Smooth muscle cell (in vitro differentiated cells): Measurements from ENCODE around the gene SLC1A2. TPM values are rescaled to one million over a fixed set of nuclear protein-coding genes. Genes with fewer than 3 reads are reported as not detected.

Source experiments
- DNase-seq: peaks from one replicate; lab custom pipeline; 2025; ENCODE audit not compliant: unreplicated experiment; lab: John Stamatoyannopoulos, UW
- H2AFZ ChIP-seq: fragments of 200-600 bp; sonication (generic); 2 replicates; pipeline ENCODE4 v1.6.0; 2016; ENCODE audit warnings: antibody characterized with exemption, low read depth, mild to moderate bottlenecking
- H3F3A ChIP-seq: fragments of 200-600 bp; sonication (generic); 2 replicates; pipeline ENCODE4 v1.6.0; 2017; ENCODE audit warnings: antibody characterized with exemption, low read depth
- H3K27ac ChIP-seq: fragments of 200-600 bp; sonication (generic); 2 replicates; pipeline ENCODE4 v1.5.1; 2016; ENCODE audit warnings: low read depth, mild to moderate bottlenecking
- H3K27me3 ChIP-seq: fragments of 200-600 bp; sonication (generic); 2 replicates; pipeline ENCODE4 v1.6.1; 2016; ENCODE audit warnings: low read depth, mild to moderate bottlenecking
- H3K36me3 ChIP-seq: fragments of 200-600 bp; sonication (generic); 2 replicates; pipeline ENCODE4 v1.5.1; 2016; ENCODE audit warnings: low read depth
- H3K4me1 ChIP-seq: fragments of 200-600 bp; sonication (generic); 2 replicates; pipeline ENCODE4 v1.5.1; 2016; ENCODE audit warnings: low read depth
- H3K4me2 ChIP-seq: fragments of 200-600 bp; sonication (generic); 2 replicates; pipeline ENCODE4 v1.6.0; 2016; ENCODE audit warnings: mild to moderate bottlenecking
- H3K4me3 ChIP-seq: fragments of 200-600 bp; sonication (generic); 2 replicates; pipeline ENCODE4 v1.5.1; 2016; ENCODE audit warnings: mild to moderate bottlenecking
- H3K79me2 ChIP-seq: fragments of 200-600 bp; sonication (generic); 2 replicates; pipeline ENCODE4 v1.6.0; 2016; ENCODE audit warnings: low read depth, mild to moderate bottlenecking
- H3K9ac ChIP-seq: fragments of 200-600 bp; sonication (generic); 2 replicates; pipeline ENCODE4 v1.6.0; 2016; ENCODE audit warnings: low read depth
- H3K9me3 ChIP-seq: fragments of 200-600 bp; sonication (generic); replicated peaks from 2 replicates; pipeline ENCODE4 v1.5.1; 2016; ENCODE audit warnings: low read depth
- H4K20me1 ChIP-seq: fragments of 200-600 bp; sonication (generic); 2 replicates; pipeline ENCODE4 v1.6.0; 2016; ENCODE audit warnings: low read depth
- WGBS: methylation state at CpG from one replicate; pipeline ENCODE4 v1.1.7; 2016; ENCODE audit warnings: low lambda C conversion rate; 5-methylcytosine and 5-hydroxymethylcytosine counted together
- polyA plus RNA-seq: library from polyadenylated mRNA; unstranded; fragments of >200 nt; fragmentation: Nextera tagmentation; extraction: Ambion mirVana; gene quantifications from 2 replicates; pipeline ENCODE4 v1.2.1, GENCODE V29; 2016
- total RNA-seq: library from RNA; depleted of rRNA; stranded (reverse); fragments of >200 nt; gene quantifications from 2 replicates; pipeline ENCODE4 v1.2.3, GENCODE V29; 2014
- TF ChIP-seq, protein P1 (sequence below): fragments of 200-600 bp; sonication (generic); IDR thresholded peaks from 2 replicates; pipeline ENCODE4 v1.5.1; 2017; ENCODE audit warnings: borderline replicate concordance, mild to moderate bottlenecking, antibody characterized with exemption; ENCODE audit not compliant: insufficient read depth, poor library complexity, severe bottlenecking

Gene SLC1A2
- total and polyA plus RNA-seq, 2 experiments from 2014 or later = 3.6 TPM; not detected in 1

DNA sequence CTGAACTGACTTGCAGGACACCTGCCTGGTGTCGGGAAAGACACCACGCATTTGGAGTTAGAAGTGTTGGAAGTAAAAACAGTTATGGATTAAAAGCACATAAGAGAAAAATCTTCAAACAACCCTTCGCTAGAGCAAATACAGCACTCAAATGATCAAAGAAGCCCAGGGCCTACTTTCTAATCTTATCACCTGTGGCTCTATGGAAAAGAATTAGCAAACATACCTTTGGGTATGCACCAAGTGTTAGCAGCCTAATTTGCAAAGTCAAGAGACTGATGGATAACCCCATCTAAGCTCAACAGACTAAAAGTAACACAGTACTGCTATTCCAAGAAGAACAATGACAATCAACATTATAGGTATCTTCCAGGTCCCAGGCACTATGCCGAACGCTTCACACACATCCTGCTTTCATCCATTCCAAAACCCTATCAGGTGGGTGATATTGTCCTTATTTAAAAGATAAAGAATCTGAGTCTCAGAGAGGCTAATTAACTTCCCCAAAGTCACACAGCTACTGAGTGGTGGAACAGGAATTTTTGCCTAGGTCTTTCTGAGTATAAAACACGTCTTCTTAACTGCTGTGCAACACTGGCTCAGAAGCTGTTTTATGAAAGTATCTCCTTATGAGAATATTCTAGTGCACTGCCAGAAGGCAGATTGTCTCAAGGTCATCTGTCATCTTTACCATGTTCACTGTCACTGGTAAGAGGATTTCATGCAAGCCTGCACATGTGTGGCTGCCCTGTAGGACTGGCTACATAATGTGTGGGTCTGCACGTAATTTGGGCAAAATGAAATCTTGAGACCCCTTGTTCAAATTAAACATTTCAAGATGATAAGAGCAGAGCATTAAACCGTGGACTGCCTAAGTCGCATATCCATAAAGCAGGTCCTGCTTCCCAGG, 16.4 kb downstream of the SLC1A2 start:
- H3K79me2 ChIP-seq = no peaks in the 10 kb centered on the region
- H3K27me3 ChIP-seq = peaks cover 5% of the 10 kb centered on the region
- DNase-seq = no peak
- H3K9ac ChIP-seq = no peak overlapping the region
- no peak overlapping the region for H3K4me3 ChIP-seq
- H3K4me2 ChIP-seq = no peak overlapping the region
- no peaks in the 10 kb centered on the region for H3F3A ChIP-seq
- no peaks in the 10 kb centered on the region for H3K4me1 ChIP-seq
- 79% methylated on average over 9 of the region's 9 CpGs for WGBS
- no peaks in the 10 kb centered on the region for H3K9me3 ChIP-seq
- H4K20me1 ChIP-seq = no peaks in the 10 kb centered on the region
- TF ChIP-seq, protein P1, sequence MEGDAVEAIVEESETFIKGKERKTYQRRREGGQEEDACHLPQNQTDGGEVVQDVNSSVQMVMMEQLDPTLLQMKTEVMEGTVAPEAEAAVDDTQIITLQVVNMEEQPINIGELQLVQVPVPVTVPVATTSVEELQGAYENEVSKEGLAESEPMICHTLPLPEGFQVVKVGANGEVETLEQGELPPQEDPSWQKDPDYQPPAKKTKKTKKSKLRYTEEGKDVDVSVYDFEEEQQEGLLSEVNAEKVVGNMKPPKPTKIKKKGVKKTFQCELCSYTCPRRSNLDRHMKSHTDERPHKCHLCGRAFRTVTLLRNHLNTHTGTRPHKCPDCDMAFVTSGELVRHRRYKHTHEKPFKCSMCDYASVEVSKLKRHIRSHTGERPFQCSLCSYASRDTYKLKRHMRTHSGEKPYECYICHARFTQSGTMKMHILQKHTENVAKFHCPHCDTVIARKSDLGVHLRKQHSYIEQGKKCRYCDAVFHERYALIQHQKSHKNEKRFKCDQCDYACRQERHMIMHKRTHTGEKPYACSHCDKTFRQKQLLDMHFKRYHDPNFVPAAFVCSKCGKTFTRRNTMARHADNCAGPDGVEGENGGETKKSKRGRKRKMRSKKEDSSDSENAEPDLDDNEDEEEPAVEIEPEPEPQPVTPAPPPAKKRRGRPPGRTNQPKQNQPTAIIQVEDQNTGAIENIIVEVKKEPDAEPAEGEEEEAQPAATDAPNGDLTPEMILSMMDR = no peak
- no peaks in the 10 kb centered on the region for H3K36me3 ChIP-seq
- H3K27ac ChIP-seq = no peak overlapping the region
- H2AFZ ChIP-seq = no peak overlapping the region

DNA sequence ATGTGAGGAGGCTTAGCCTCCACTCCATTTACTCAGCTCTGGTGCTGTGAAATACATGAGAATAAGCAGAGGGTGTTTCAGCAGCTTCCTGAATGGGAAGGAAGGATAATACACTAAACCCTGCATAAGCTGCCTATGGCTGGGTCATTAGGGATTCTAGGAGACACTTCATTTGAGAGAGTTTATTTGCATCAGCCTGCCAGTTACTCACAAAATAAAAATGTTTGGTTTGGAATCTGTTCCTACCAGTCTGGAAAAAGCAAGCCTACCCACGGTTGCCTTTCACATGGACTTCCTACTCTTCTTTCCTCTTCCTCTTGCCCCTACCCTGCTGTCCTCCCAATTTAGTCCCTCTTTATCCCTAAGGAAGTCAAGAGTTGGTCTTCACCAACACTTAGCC, 20.5 kb downstream of the SLC1A2 start:
- no peaks in the 10 kb centered on the region for H3K4me1 ChIP-seq

DNA sequence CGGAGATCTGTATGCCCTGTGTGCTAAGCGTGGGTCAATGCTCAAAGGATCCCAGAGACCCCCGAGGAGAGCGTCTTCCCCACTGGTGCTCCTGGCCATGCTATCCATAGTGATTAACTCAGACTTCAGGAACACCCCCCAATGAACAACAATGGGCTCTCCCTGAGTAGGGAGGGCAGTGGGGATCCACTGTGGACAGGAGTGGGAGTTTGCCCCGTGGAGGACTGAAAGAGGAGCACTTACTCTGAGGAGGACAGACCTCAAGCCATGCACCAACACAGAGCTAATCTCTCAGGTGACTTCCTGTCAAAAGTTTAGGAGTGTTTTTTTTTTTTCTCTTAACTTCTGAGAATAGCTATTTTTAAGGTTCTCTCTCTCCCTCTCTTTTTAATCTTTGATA, 24.4 kb downstream of the SLC1A2 start:
- WGBS = 94% methylated on average over 5 of the region's 5 CpGs
- H3K4me3 ChIP-seq = no peak overlapping the region
- no peak overlapping the region for H2AFZ ChIP-seq
- TF ChIP-seq, protein P1 = no peak
- H4K20me1 ChIP-seq = no peaks in the 10 kb centered on the region
- no peaks in the 10 kb centered on the region for H3K36me3 ChIP-seq
- H3K4me2 ChIP-seq = no peak overlapping the region
- H3K27ac ChIP-seq = no peak overlapping the region
- DNase-seq = no peak
- no peaks in the 10 kb centered on the region for H3K9me3 ChIP-seq
- H3K4me1 ChIP-seq = peaks cover 2% of the 10 kb centered on the region
- no peaks in the 10 kb centered on the region for H3K79me2 ChIP-seq
- H3K27me3 ChIP-seq = no peaks in the 10 kb centered on the region
- no peak overlapping the region for H3K9ac ChIP-seq
- H3F3A ChIP-seq = no peaks in the 10 kb centered on the region

More for the DNA sequence above, 20.5 kb downstream of the SLC1A2 start:
- no peak for DNase-seq
- Histone ChIP-seq H3F3A (no peaks in the 10 kb centered on the region), H3K9me3 (no peaks in the 10 kb centered on the region), H3K9ac (no peak overlapping the region), H3K79me2 (no peaks in the 10 kb centered on the region), H3K27ac (peak overlapping the region; percentile 16), H4K20me1 (no peaks in the 10 kb centered on the region), H3K36me3 (no peaks in the 10 kb centered on the region), H3K27me3 (no peaks in the 10 kb centered on the region), H3K4me3 (no peak overlapping the region), H3K4me2 (peak overlapping the region; percentile 18), H2AFZ (peak overlapping the region; percentile 19)
- TF ChIP-seq, protein P1 = no peak
- 37% methylated on average over 1 of the region's 1 CpG for WGBS
